Measurements from ENCODE around the gene BLTP3B.

Gene BLTP3B

GRCh38 chr12:100159391-100160104, 16.9 kb upstream of the BLTP3B start:
- no peak for DNase-seq

GRCh38 chr12:100158535-100158934, 15.9 kb upstream of the BLTP3B start:
- no peak for DNase-seq

GRCh38 chr12:100157427-100157821, 14.8 kb upstream of the BLTP3B start:
- no peak for DNase-seq

- DNase-seq, result no peak
These were observed 14.2 kb upstream of the BLTP3B start for GRCh38 chr12:100156731-100157426.

- peak; percentile 52 to 91 for DNase-seq
These were observed 12.0 kb upstream of the BLTP3B start for GRCh38 chr12:100154474-100155247.

- DNase-seq, result no peak
These were observed 10.5 kb upstream of the BLTP3B start for GRCh38 chr12:100153131-100153530.

GRCh38 chr12:100151769-100152168, 9.1 kb upstream of the BLTP3B start:
- no peak for DNase-seq

GRCh38 chr12:100146252-100146651, 3.6 kb upstream of the BLTP3B start:
- no peak for DNase-seq

GRCh38 chr12:100145643-100146042, 3.0 kb upstream of the BLTP3B start:
- DNase-seq, result no peak

GRCh38 chr12:100141998-100142850, 450 bp downstream of the BLTP3B start:
- DNase-seq, result peak; percentile 49 to 53

GRCh38 chr12:100141666-100141997, 1.0 kb downstream of the BLTP3B start:
- peak; percentile 79 to 80 for DNase-seq

GRCh38 chr12:100138803-100139098, 3.9 kb downstream of the BLTP3B start:
- DNase-seq, result no peak

GRCh38 chr12:100138048-100138802, 4.4 kb downstream of the BLTP3B start:
- DNase-seq, result peak; percentile 59 to 70

GRCh38 chr12:100133200-100133599, 9.5 kb downstream of the BLTP3B start:
- DNase-seq, result no peak

- DNase-seq, result peak; percentile 28 to 44
These were observed 14.2 kb downstream of the BLTP3B start for GRCh38 chr12:100128512-100128908.

- DNase-seq, result peak; percentile 76 to 91
These were observed 14.7 kb downstream of the BLTP3B start for GRCh38 chr12:100127766-100128511.

- DNase-seq, result no peak
These were observed 19.2 kb downstream of the BLTP3B start for GRCh38 chr12:100123316-100124095.

GRCh38 chr12:100120355-100120754, 22.3 kb downstream of the BLTP3B start:
- DNase-seq, result no peak

- DNase-seq, result no peak
These were observed 27.4 kb downstream of the BLTP3B start for GRCh38 chr12:100115291-100115690.

GRCh38 chr12:100114574-100114973, 28.1 kb downstream of the BLTP3B start:
- no peak for DNase-seq

GRCh38 chr12:100110276-100110675, 32.4 kb downstream of the BLTP3B start:
- no peak for DNase-seq
